GM12872 (cell line): ENCODE measurements around the gene RPUSD3.

Source experiments
- CTCF ChIP-seq: IDR thresholded peaks from 3 replicates; pipeline ENCODE4 v1.5.1; 2011; ENCODE audit warnings: low read depth, mild to moderate bottlenecking, low read length, moderate library complexity; ENCODE audit not compliant: insufficient read depth

The RPUSD3 gene

GRCh38 chr3:9886328-9886727 lies 42.5 kb upstream of the RPUSD3 start:
- TF ChIP-seq CTCF, result no peak

- TF ChIP-seq CTCF, result no peak
These were observed 40.9 kb upstream of the RPUSD3 start for GRCh38 chr3:9884555-9885165.

GRCh38 chr3:9883706-9884554 lies 40.1 kb upstream of the RPUSD3 start:
- TF ChIP-seq CTCF, result no peak

- no peak for TF ChIP-seq CTCF
These were observed 37.6 kb upstream of the RPUSD3 start for GRCh38 chr3:9881441-9881840.

DNA sequence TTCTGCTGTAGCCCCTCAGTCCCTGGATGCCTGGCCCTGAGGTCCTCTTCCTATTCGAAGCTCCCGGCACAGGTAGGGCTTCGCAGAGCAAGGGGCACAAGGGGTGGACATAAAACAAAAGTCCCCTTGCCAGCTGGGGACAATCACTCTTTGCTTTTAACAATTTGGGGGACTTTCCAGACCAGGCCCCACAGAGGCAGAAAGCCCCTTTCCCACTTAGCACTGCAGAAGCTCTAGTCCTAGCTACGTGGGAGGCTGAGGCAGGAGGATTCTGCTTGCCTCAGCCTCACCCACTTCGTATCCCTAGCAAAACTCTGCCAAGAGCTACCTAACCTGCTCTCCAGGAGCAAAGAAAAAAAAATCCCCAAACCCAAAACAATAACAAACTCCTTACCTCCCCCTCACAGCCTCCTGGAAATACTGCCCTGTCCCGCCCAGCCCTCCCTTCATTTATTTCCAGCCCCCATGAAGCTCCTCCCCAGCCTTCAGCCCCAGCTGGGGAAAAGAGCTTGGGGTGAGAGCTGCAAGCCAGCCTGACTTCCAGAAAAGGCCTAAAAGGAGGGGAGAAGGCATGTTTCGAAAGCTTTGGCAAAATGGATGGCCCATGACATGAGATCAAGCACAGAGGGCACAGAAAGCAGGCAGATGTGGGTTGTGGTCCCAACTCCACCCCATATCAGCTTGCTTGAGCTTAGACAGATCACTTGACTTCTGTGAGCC lies 36.2 kb upstream of the RPUSD3 start, which contains the start of gene CIDEC:
Gene CIDEC (minus strand): TSS at position 424 of the 720 bp plus-strand sequence. CDS start 1,767 bp downstream, outside the sequence.
- no peak for TF ChIP-seq CTCF

GRCh38 chr3:9878700-9879099 lies 34.9 kb upstream of the RPUSD3 start:
- TF ChIP-seq CTCF, result no peak

GRCh38 chr3:9876991-9877390 lies 33.2 kb upstream of the RPUSD3 start:
- TF ChIP-seq CTCF, result peak; percentile 21; the same call in 1 of the 3 replicates
